H1 (cell line): ENCODE measurements around the gene PNMA6A. TPM values are rescaled to one million over a fixed set of nuclear protein-coding genes. Genes with fewer than 3 reads are reported as not detected.

Experiments
- CTCF ChIA-PET: fragments of 300-600 bp; sonication (Branson Sonifier 250); formaldehyde crosslinking; loops from one replicate; lab custom pipeline; 2021; ENCODE audit not compliant: partially characterized antibody; lab: Charles Lee
- POLR2A ChIA-PET: fragments of 300-600 bp; sonication (Branson Sonifier 250); formaldehyde crosslinking; loops from one replicate; lab custom pipeline; 2021; ENCODE audit warnings: inconsistent platforms; ENCODE audit not compliant: partially characterized antibody; lab: Charles Lee
- DNase-seq, 2 experiments: peaks; one replicate each; pipeline versions ENCODE4 v3.0.0 to v3.0.0-alpha.2; 2010 to 2022; ENCODE audit warnings: low spot score in 2 of 2, low read depth in 1 of 2, mixed read lengths in 1 of 2
- FAIRE-seq: peaks from 2 replicates; lab custom pipeline; 2011; peaks lifted over from hg19 to GRCh38; lab: Jason Lieb, UNC
- H2AFZ ChIP-seq: 2 replicates; pipeline ENCODE4 v1.8.1; 2012; ENCODE audit warnings: low read length, inconsistent platforms
- H2AK5ac ChIP-seq: 2 replicates; pipeline ENCODE4 v1.6.1; 2013; ENCODE audit warnings: low read depth, low read length
- H2BK120ac ChIP-seq: replicated peaks from 2 replicates; pipeline ENCODE3; 2013; ENCODE audit warnings: low read depth, low read length, inconsistent platforms
- H2BK12ac ChIP-seq: 2 replicates; pipeline ENCODE4 v1.6.1; 2013; ENCODE audit warnings: low read depth, low read length
- H2BK15ac ChIP-seq: 2 replicates; pipeline ENCODE4 v1.6.1; 2013; ENCODE audit warnings: low read length
- H2BK20ac ChIP-seq: 2 replicates; pipeline ENCODE4 v1.6.1; 2013; ENCODE audit warnings: low read length
- H2BK5ac ChIP-seq: 2 replicates; pipeline ENCODE4 v1.6.1; 2013; ENCODE audit warnings: low read depth, low read length
- H3K14ac ChIP-seq: 2 replicates; pipeline ENCODE4 v1.6.1; 2013; ENCODE audit warnings: inconsistent platforms; ENCODE audit not compliant: insufficient read length
- H3K18ac ChIP-seq: 2 replicates; pipeline ENCODE4 v1.6.1; 2013; ENCODE audit warnings: low read length; ENCODE audit errors: extremely low read depth
- H3K23ac ChIP-seq: 2 replicates; pipeline ENCODE4 v1.6.1; 2013; ENCODE audit warnings: inconsistent platforms; ENCODE audit not compliant: insufficient read length
- H3K23me2 ChIP-seq: 2 replicates; pipeline ENCODE4 v1.6.1; 2013; ENCODE audit warnings: low read depth, low read length
- H3K27ac ChIP-seq: 2 replicates; pipeline ENCODE4 v1.6.1; 2011; ENCODE audit warnings: low read depth, low read length, inconsistent platforms
- H3K27me3 ChIP-seq, 4 experiments: replicated peaks in 1 of 4; 1 replicate in 1 of 4; 2 replicates in 3 of 4; pipeline versions ENCODE4 v1.6.1 to v1.8.1; 2011 to 2013; ENCODE audit warnings: low read length in 3 of 4, mild to moderate bottlenecking in 3 of 4, inconsistent platforms in 2 of 4, mixed read lengths in 2 of 4, moderate library complexity in 1 of 4; ENCODE audit not compliant: control insufficient read depth in 3 of 4, insufficient read depth in 3 of 4; ENCODE audit errors: extremely low read depth in 1 of 4
- H3K36me3 ChIP-seq, 4 experiments: 2 replicates each; pipeline versions ENCODE4 v1.6.1 to v1.8.1; 2011 to 2013; ENCODE audit warnings: mild to moderate bottlenecking in 4 of 4, low read length in 3 of 4, moderate library complexity in 2 of 4, control low read depth in 1 of 4, inconsistent platforms in 1 of 4; ENCODE audit not compliant: insufficient read depth in 4 of 4, control insufficient read depth in 2 of 4
- H3K4ac ChIP-seq: replicated peaks from 2 replicates; pipeline ENCODE3; 2013; ENCODE audit warnings: low read length, low read depth, mixed read lengths, inconsistent platforms; ENCODE audit not compliant: insufficient read length
- H3K4me1 ChIP-seq, 4 experiments: replicated peaks in 1 of 4; 1 replicate in 1 of 4; 2 replicates in 3 of 4; pipeline versions ENCODE4 v1.6.1 to v1.8.1; 2011 to 2013; ENCODE audit warnings: low read length in 3 of 4, inconsistent platforms in 2 of 4, mixed read lengths in 1 of 4; ENCODE audit not compliant: insufficient read depth in 4 of 4, control insufficient read depth in 3 of 4
- H3K4me2 ChIP-seq, 2 experiments: 2 replicates each; pipeline versions ENCODE4 v1.6.1 to v1.8.1; 2011 to 2013; ENCODE audit warnings: low read depth in 2 of 2, low read length in 2 of 2, control low read depth in 1 of 2, inconsistent platforms in 1 of 2, mild to moderate bottlenecking in 1 of 2; ENCODE audit not compliant: insufficient read depth in 1 of 2
- H3K4me3 ChIP-seq, 4 experiments: fragments of 200-600, 300-600 bp in 1 of 4; sonication (generic), shearing (Covaris generic), sonication (Bioruptor Twin) in 1 of 4; 2 replicates each; pipeline versions ENCODE4 v1.5.1 to v1.8.1; 2011 to 2016; ENCODE audit warnings: low read length in 4 of 4, low read depth in 3 of 4, control low read depth in 2 of 4, inconsistent platforms in 2 of 4, mild to moderate bottlenecking in 2 of 4, mixed read lengths in 1 of 4, moderate library complexity in 1 of 4; ENCODE audit not compliant: insufficient read depth in 2 of 4; ENCODE audit errors: extremely low read depth in 1 of 4
- H3K56ac ChIP-seq: replicated peaks from 2 replicates; pipeline ENCODE3; 2013; ENCODE audit warnings: low read depth, mild to moderate bottlenecking, mixed read lengths, low read length, inconsistent platforms; ENCODE audit not compliant: insufficient read length
- H3K79me1 ChIP-seq: 2 replicates; pipeline ENCODE4 v1.6.1; 2013; ENCODE audit warnings: low read depth, low read length, control low read depth
- H3K79me2 ChIP-seq, 2 experiments: 2 replicates each; pipeline versions ENCODE4 v1.6.1 to v1.8.1; 2012 to 2013; ENCODE audit warnings: low read length in 2 of 2, mild to moderate bottlenecking in 2 of 2, inconsistent platforms in 1 of 2; ENCODE audit not compliant: insufficient read depth in 2 of 2, control insufficient read depth in 1 of 2
- H3K9ac ChIP-seq, 4 experiments: replicated peaks in 1 of 4; 1 replicate in 1 of 4; 2 replicates in 3 of 4; pipeline versions ENCODE4 v1.6.1 to v1.8.1; 2011 to 2013; ENCODE audit warnings: low read depth in 3 of 4, low read length in 3 of 4, control low read depth in 2 of 4, mild to moderate bottlenecking in 2 of 4, moderate library complexity in 2 of 4, inconsistent platforms in 1 of 4; ENCODE audit errors: extremely low read depth in 1 of 4
- H3K9me3 ChIP-seq, 2 experiments: 2 replicates each; pipeline versions ENCODE4 v1.6.1 to v1.8.1; 2012 to 2013; ENCODE audit warnings: mild to moderate bottlenecking in 2 of 2, moderate library complexity in 2 of 2, control low read depth in 1 of 2, inconsistent platforms in 1 of 2, low read depth in 1 of 2, low read length in 1 of 2, mixed read lengths in 1 of 2; ENCODE audit not compliant: insufficient read depth in 2 of 2
- H4K20me1 ChIP-seq, 2 experiments: replicated peaks in 1 of 2; 2 replicates each; pipeline versions ENCODE3 to v1.8.1; 2011 to 2013; ENCODE audit warnings: inconsistent platforms in 2 of 2, low read length in 2 of 2, mild to moderate bottlenecking in 1 of 2; ENCODE audit not compliant: insufficient read depth in 2 of 2, control insufficient read depth in 1 of 2
- H4K5ac ChIP-seq: 2 replicates; pipeline ENCODE4 v1.6.1; 2013; ENCODE audit warnings: low read length, low read depth, mixed read lengths, inconsistent platforms; ENCODE audit not compliant: insufficient read length
- H4K8ac ChIP-seq: 2 replicates; pipeline ENCODE4 v1.8.0; 2013; ENCODE audit warnings: mild to moderate bottlenecking, moderate library complexity, low read length, inconsistent platforms; ENCODE audit not compliant: insufficient read depth; ENCODE audit errors: extremely low read depth
- H4K91ac ChIP-seq: replicated peaks from 2 replicates; pipeline ENCODE3; 2013; ENCODE audit warnings: low read length, mixed read lengths, inconsistent platforms; ENCODE audit not compliant: insufficient read length
- EGR1 ChIP-seq: IDR thresholded peaks from 2 replicates; pipeline ENCODE4 v1.6.1; 2011; ENCODE audit warnings: low read depth, low read length, borderline replicate concordance
- KDM5A ChIP-seq: fragments of 200-600 bp; IDR thresholded peaks from 2 replicates; pipeline ENCODE4 v1.7.1; 2012; ENCODE audit warnings: mild to moderate bottlenecking, low read length, inconsistent platforms, mixed read lengths
- SP2 ChIP-seq: IDR thresholded peaks from 2 replicates; pipeline ENCODE4 v1.6.1; 2012; ENCODE audit warnings: mild to moderate bottlenecking, low read length, inconsistent platforms
- WGBS, 2 experiments: shearing (Covaris generic) in 1 of 2; methylation state at CpG; one replicate each; pipeline versions ENCODE4 v1.1.6 to v1.1.7; 2013 to 2015; ENCODE audit warnings: low lambda C conversion rate in 2 of 2, mixed read lengths in 2 of 2, inconsistent platforms in 1 of 2, low coverage in 1 of 2, missing lambda C conversion rate in 1 of 2; ENCODE audit not compliant: insufficient replicate concordance in 2 of 2, insufficient coverage in 1 of 2, insufficient read length in 1 of 2; ENCODE audit errors: extremely low coverage in 1 of 2, missing lambda C conversion rate in 1 of 2; 5-methylcytosine and 5-hydroxymethylcytosine counted together
- polyA plus RNA-seq, 7 experiments: library from polyadenylated mRNA; depleted of rRNA in 3 of 7; stranded (reverse) in 5 of 7; unstranded in 2 of 7; fragments of >200 nt in 5 of 7; fragments of 200-250 nt in 2 of 7; gene quantifications; 1 replicate in 5 of 7; 2 replicates in 1 of 7; 4 replicates in 1 of 7; pipeline versions ENCODE4 v1.2.1 to v1.2.3, GENCODE V29; 2011 to 2013; ENCODE audit warnings: missing spikeins in 2 of 7, mixed read lengths in 2 of 7
- total RNA-seq: library from RNA; stranded (reverse); fragmentation: NEBNext Ultra II Directional; extraction: Animal tissue kit (Norgen Biotek cat#: 25700); gene quantifications from 2 replicates; pipeline ENCODE4 v1.2.1, GENCODE V29; 2021

The PNMA6A gene
- total and polyA plus RNA-seq, 2 of the 8 experiments (the other 6 are each of a cell fraction or from before 2014, with no cell fraction given): 2.2 to 5.7 TPM

DNA sequence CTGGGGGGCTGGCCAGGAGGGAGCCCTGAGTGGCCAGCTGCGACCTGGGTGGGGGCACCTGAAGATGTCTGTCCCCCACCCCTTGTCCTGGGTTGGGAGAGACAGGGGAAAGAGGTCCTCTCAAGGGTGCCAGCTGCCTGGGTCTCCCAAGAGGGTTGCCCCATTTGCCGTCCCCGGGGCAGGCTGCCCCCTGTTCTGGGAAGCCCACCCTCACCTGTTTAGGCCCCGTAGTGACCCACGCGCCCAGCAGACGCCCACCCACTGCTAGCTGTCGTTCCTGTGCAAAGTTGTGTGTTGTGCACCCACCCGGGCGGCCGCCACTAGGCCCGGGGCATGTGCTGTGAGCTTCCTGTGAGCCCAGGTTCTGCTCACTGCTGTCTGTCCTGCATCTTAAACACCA lies 41.5 kb upstream of the PNMA6A start:
- TF ChIP-seq KDM5A (no peak), EGR1 (no peak), SP2 (no peak)
- no peak overlapping the region for H3K23ac ChIP-seq
- H3K4me1 ChIP-seq: no peaks in the 10 kb centered on the region; a peak in 1 of 7 replicates
- no peak overlapping the region for H2AK5ac ChIP-seq
- H2BK12ac ChIP-seq: no peak overlapping the region
- H3K79me2 ChIP-seq: no peaks in the 10 kb centered on the region
- H3K9ac ChIP-seq: no peak overlapping the region
- no peak overlapping the region for H3K4me3 ChIP-seq
- no peaks in the 10 kb centered on the region for H3K36me3 ChIP-seq
- H2AFZ ChIP-seq: no peak overlapping the region
- H4K8ac ChIP-seq: no peak overlapping the region
- no peak overlapping the region for H3K4me2 ChIP-seq
- peaks cover 0 to 3% (median 0%) of the 10 kb centered on the region in 4 experiments; a peak in 1 of 7 replicates for H3K27me3 ChIP-seq
- ChIA-PET CTCF (interaction anchor here (0.6 kb wide), 1 partner anchor 441 kb away, joined by 3 read pairs; no protein-coding TSS in a partner anchor), POLR2A (no interaction called here)
- no peak overlapping the region for H2BK15ac ChIP-seq
- no peak overlapping the region for H2BK20ac ChIP-seq
- no peak overlapping the region for H4K91ac ChIP-seq
- no peaks in the 10 kb centered on the region for H3K79me1 ChIP-seq
- H4K5ac ChIP-seq: no peak overlapping the region
- WGBS, 2 experiments: 96% methylated on average over 4 of the region's 12 CpGs; no CpG with 5 or more reads in 1 of the 2 experiments
- FAIRE-seq (no peak), DNase-seq (no peak)
- no peak overlapping the region for H3K27ac ChIP-seq
- H3K18ac ChIP-seq: no peak overlapping the region
- H2BK5ac ChIP-seq: no peak overlapping the region
- H3K4ac ChIP-seq: no peak overlapping the region
- H3K9me3 ChIP-seq: no peaks in the 10 kb centered on the region
- H2BK120ac ChIP-seq: no peak overlapping the region
- H3K23me2 ChIP-seq: no peaks in the 10 kb centered on the region
- no peak overlapping the region for H3K56ac ChIP-seq
- no peaks in the 10 kb centered on the region for H4K20me1 ChIP-seq
- no peak overlapping the region for H3K14ac ChIP-seq
